GM18909 (cell line): Measurements from ENCODE around the gene PPP5C.

Source experiments
- ATAC-seq: cut with Tn5 transposase; IDR thresholded peaks from one replicate; pipeline ENCODE4 v1.9.1; 2021; ENCODE audit warnings: mild to moderate bottlenecking; ENCODE audit not compliant: unreplicated experiment, poor library complexity

PPP5C gene

GRCh38 chr19:46328079-46328478 lies 18.8 kb upstream of the PPP5C start:
- no peak for ATAC-seq

DNA sequence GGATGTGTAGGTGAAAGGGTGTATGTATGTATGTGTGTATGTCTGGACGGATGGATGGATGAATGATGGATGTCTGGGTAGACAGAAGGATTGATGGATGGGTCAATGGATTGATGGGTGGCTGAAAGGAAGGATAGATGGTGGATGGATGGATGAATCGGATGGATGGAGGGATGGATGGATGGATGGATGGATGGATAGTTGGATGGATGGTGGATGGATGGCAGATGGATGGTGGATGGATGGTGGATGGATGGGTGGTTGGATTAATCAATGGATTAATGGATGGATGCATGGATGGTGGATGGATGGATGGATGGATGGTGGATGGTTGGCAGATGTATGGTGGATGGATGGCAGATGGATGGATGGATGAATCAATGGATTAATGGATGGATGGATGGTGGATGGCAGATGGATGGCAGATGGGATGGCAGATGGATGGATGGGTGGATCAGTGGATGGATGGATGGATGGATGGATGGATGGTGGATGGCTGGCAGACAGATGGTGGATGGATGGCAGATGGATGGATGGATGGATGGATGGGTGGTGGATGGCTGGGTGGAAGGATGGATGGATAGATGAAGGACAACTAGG lies 16.5 kb upstream of the PPP5C start:
- no peak for ATAC-seq

- no peak for ATAC-seq
Observed at GRCh38 chr19:46337487-46337886, 9.4 kb upstream of the PPP5C start.

- no peak for ATAC-seq
Observed at GRCh38 chr19:46339446-46339845, 7.4 kb upstream of the PPP5C start.

GRCh38 chr19:46340051-46340659 lies 6.7 kb upstream of the PPP5C start:
- ATAC-seq = no peak

- no peak for ATAC-seq
Observed at GRCh38 chr19:46341937-46342336, 5.0 kb upstream of the PPP5C start.

DNA sequence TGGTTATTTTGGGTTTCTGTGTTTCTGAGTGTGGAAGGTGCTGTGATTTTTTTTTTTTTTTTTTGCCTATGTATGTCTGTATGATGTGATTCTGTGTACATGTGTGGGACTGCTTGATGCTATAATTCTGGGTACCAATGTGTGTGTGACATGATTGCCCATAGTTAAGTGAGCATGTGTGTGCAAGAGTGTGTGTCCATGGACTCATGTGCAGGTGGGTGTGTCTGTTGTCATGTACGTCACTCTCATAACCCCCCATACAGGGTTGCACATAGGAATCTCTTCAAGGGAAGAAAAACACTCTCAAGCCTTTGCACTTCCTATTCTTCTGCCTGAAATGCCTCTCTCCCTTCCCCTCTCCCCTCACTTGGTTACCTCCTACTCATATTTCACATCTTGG lies 2.5 kb upstream of the PPP5C start:
- no peak for ATAC-seq

DNA sequence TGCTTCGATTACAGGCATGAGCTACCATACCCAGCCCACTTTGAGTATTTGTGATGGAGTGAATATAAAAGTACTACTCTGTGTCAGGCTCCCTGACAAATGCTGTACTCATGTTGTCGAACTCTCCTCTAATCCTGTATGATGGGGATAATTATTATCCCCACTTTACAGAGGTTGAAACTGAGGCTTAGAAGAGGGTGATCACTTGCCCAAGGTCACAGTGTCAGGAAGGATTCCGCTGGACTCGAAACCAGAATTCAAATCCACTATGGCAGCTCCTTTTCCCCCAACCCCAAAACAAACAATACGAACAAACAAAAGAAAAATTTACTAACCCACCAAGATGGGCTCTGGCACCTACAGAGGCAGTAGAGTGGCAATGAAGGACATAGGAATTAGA lies 1.7 kb upstream of the PPP5C start:
- no peak for ATAC-seq

DNA sequence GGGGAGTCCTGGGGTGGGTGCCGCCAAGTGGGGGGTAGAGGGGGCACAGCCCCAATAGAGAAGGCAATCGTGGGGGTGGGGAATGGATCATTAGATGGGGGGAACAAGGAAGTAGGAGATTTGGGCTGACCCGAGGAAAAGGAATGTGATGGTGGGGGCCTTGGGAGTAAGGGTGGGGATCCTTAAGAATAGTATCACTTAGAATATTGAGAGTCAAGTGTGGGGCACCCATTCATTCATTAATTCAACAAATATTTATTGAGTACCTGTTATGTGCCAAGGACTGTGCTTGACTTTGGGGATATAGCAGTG lies 641 bp downstream of the PPP5C start:
- ATAC-seq = no peak

GRCh38 chr19:46347985-46348384 lies 1.1 kb downstream of the PPP5C start:
- ATAC-seq = no peak

DNA sequence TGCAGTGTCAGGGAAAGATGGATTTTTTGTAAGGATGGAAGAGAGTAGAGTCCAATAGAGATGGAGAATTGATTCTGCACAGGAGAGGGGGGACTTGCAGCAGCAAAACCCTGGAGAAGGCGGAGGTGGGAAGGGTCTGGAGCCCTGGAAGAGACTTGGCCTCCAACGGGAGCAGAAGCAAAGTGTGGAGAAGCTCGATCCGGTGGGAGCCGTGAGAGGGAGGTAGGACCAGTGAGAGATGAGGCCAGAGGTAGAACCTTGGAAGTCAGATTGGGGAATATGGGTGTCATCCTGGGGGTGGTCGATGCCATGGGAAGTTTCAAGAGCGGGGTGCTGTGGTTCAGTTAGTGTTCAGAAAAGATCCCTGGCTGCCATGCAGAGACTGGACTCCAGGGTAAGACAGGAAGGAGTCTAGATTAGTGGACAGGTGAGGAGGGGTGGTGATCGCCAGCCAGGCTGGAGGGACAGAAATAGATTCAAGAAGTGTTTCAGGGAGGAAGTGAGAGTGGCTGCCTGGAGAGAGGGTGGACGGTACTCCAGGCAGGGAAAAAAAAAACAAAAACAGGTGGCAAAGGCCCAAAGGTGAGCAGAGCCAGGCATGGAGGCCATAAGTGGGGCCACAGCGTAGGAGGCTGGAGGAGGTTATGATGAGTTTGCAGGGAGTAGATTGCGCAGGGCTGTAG lies 2.6 kb downstream of the PPP5C start:
- ATAC-seq = no peak

- no peak for ATAC-seq
Observed at GRCh38 chr19:46350029-46350757, 3.3 kb downstream of the PPP5C start.

- no peak for ATAC-seq
Observed at GRCh38 chr19:46350758-46351159, 3.9 kb downstream of the PPP5C start.

DNA sequence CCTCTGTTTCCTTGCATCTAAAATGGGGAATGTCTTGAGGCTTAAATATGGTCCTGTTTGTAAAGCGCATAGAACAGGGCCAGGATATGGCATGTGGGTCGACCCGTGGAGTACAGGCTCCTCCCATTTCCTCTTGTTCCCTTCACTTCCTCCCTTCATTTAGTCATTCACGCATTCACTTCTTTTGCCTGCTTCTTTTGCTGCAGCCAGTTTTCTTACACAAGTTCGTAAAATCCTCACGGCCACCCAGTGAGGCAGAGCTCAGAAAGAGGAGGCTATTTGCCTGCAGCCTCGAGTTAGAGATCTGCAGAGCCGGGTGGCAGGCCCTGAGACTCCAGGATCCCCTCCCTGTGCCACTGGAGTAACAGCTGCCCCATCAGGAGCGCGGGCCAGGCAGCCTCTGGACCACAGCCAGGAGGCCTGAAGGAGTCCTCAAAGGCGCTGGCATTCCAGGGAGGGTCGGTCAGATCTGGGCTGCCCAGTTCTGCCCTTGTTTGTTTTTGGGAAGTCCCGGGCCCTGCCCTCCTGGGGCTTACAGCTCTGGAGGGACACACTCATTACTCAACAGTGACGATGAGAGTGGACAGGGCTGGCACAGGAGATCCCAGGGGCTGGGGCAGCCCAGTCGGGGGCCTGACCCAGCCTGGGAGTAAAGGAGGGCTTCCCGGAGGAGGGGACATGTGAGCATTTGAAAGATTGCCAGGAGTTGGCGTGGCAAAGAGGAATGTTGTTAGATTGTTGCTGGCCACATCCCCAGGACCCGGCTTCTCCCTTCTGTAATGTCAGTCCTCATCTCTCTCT lies 4.6 kb downstream of the PPP5C start:
- ATAC-seq = no peak

- ATAC-seq = no peak
Observed at GRCh38 chr19:46353730-46354528, 7.0 kb downstream of the PPP5C start.

- no peak for ATAC-seq
Observed at GRCh38 chr19:46355234-46356148, 8.6 kb downstream of the PPP5C start.

GRCh38 chr19:46356149-46357055 lies 9.5 kb downstream of the PPP5C start:
- no peak for ATAC-seq
